SK-N-DZ (cell line): ENCODE results near the gene PIP4K2C.
A peak's percentile ranks its signal among the peaks of the same experiment; 100 is the strongest.

Experiments
- DNase-seq: peaks from one replicate; pipeline ENCODE4 v3.0.0-alpha.2; 2015; ENCODE audit warnings: low spot score

Gene PIP4K2C

GRCh38 chr12:57621497-57622292, 30.7 kb downstream of the PIP4K2C start:
- peak; percentile 68 for DNase-seq

- no peak for DNase-seq
Measured at GRCh38 chr12:57622293-57623245, 31.6 kb downstream of the PIP4K2C start.

GRCh38 chr12:57623385-57623784, 32.4 kb downstream of the PIP4K2C start:
- DNase-seq, result no peak

GRCh38 chr12:57623811-57624390, 32.9 kb downstream of the PIP4K2C start:
- no peak for DNase-seq

GRCh38 chr12:57624441-57625220, 33.6 kb downstream of the PIP4K2C start:
- no peak for DNase-seq

- no peak for DNase-seq
Measured at GRCh38 chr12:57625261-57626032, 34.5 kb downstream of the PIP4K2C start.

- DNase-seq, result no peak
Measured at GRCh38 chr12:57626111-57626920, 35.3 kb downstream of the PIP4K2C start.

- no peak for DNase-seq
Measured at GRCh38 chr12:57626921-57627445, 36.0 kb downstream of the PIP4K2C start.

- DNase-seq, result no peak
Measured at GRCh38 chr12:57627501-57628279, 36.7 kb downstream of the PIP4K2C start.

- DNase-seq, result no peak
Measured at GRCh38 chr12:57628280-57629191, 37.5 kb downstream of the PIP4K2C start.

- no peak for DNase-seq
Measured at GRCh38 chr12:57629897-57630471, 39.0 kb downstream of the PIP4K2C start.

- DNase-seq, result no peak
Measured at GRCh38 chr12:57630891-57631433, 40.0 kb downstream of the PIP4K2C start.

GRCh38 chr12:57631566-57632072, 40.6 kb downstream of the PIP4K2C start:
- DNase-seq, result no peak

GRCh38 chr12:57632073-57632957, 41.3 kb downstream of the PIP4K2C start:
- DNase-seq, result peak; percentile 60
